Fibroblast of upper back skin (primary cell): ENCODE results near the gene DUSP28.

Experiments used
- DNase-seq: peaks from one replicate; pipeline ENCODE4 v3.0.0-alpha.2; 2013

The DUSP28 gene

DNA sequence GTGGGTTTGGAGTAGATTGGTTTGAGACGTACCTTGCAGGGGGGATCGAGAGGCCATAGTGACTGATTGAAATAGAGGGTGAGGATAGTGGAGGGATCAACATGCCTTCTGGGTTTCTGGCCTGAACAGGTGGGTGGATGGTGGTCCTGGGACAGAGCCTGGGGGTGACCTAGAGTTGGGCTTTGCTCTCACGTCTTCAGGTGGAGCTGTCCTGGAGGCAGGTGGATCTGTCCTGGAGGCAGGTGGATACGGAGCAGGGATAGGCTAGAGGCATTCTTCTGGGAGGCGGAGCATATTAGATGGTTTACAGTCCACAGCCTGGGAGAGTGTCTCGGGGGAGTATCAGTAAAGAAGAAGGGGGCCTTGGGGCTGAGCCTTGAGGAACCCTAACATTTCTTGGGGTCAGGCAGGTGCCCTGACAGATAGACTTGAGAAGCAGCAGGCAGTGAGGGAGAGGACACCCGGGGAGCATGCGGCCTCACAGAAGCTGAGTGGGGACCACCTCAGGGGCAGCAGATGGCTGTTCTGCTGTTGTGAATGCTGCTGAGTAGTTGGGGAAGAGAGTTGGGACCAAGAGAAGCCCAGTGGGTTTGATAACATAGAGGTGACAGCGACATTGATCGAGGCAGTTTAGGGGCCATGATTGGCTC is 28.0 kb downstream of the DUSP28 start:
- DNase-seq, result no peak

- no peak for DNase-seq
Observed at GRCh38 chr2:240588669-240589068, 28.5 kb downstream of the DUSP28 start.

- no peak for DNase-seq
Observed at GRCh38 chr2:240589375-240589774, 29.2 kb downstream of the DUSP28 start.

- no peak for DNase-seq
Observed at GRCh38 chr2:240589850-240590525, 29.8 kb downstream of the DUSP28 start.

DNA sequence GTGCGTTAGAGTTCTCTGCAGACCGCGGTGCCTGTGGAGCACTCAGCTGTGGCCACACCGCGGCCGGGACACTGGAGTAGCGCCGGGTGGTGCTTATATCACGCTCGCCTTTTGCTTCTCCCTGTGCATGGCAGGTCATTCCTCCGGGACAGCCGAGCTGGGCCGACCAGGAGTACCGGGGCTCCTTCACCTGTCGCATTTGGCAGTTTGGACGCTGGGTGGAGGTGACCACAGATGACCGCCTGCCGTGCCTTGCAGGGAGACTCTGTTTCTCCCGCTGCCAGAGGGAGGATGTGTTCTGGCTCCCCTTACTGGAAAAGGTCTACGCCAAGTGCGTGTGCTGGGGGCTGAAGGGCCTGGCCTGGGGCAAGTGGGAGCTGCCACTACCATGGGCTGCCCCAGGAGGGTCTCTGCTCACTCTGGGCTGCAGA is 30.5 kb downstream of the DUSP28 start:
- no peak for DNase-seq

GRCh38 chr2:240591226-240591625 is 31.1 kb downstream of the DUSP28 start:
- peak; percentile 43 for DNase-seq

- no peak for DNase-seq
Observed at GRCh38 chr2:240591784-240592183, 31.6 kb downstream of the DUSP28 start.

- DNase-seq, result no peak
Observed at GRCh38 chr2:240593026-240593702, 33.0 kb downstream of the DUSP28 start.

- DNase-seq, result no peak
Observed at GRCh38 chr2:240593703-240594451, 33.7 kb downstream of the DUSP28 start.

GRCh38 chr2:240594511-240595380 is 34.6 kb downstream of the DUSP28 start:
- no peak for DNase-seq

- no peak for DNase-seq
Observed at GRCh38 chr2:240595381-240596079, 35.4 kb downstream of the DUSP28 start.

GRCh38 chr2:240596080-240596460 is 35.9 kb downstream of the DUSP28 start:
- DNase-seq, result no peak

GRCh38 chr2:240596491-240596931 is 36.4 kb downstream of the DUSP28 start:
- no peak for DNase-seq

GRCh38 chr2:240597054-240597418 is 36.9 kb downstream of the DUSP28 start:
- no peak for DNase-seq

DNA sequence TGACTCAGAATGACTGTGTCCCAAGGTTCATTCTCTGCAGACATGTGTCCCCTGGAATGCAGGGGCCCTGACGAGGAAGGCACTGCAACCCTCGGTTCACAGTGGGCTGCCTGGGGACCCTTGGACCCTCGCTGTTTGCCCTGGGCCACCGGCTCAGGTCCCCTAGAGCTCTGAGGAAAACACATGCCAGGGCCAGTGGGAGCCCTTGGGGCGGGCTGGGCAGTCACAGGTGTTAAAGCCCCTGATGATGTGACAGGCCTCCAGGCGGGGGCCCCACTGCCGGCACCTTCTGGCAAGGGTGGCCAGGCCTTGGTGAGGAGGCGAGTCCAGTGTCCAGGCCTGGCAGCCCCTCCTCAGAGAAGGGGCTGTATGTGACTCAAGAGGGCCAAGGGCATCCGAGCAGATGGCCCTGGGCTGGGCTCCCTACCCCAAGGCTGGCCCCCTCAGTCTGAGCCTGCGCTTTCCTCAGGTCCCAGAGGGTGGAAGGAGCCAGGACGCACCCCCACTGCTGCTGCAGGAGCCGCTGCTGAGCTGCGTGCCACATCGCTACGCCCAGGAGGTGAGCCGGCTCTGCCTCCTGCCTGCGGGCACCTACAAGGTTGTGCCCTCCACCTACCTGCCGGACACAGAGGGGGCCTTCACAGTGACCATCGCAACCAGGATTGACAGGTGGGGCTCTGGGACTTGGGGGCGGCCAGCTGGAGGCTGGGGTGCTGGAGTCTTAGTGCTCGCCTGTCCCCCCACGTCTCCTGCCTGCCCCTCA is 37.4 kb downstream of the DUSP28 start:
- no peak for DNase-seq

DNA sequence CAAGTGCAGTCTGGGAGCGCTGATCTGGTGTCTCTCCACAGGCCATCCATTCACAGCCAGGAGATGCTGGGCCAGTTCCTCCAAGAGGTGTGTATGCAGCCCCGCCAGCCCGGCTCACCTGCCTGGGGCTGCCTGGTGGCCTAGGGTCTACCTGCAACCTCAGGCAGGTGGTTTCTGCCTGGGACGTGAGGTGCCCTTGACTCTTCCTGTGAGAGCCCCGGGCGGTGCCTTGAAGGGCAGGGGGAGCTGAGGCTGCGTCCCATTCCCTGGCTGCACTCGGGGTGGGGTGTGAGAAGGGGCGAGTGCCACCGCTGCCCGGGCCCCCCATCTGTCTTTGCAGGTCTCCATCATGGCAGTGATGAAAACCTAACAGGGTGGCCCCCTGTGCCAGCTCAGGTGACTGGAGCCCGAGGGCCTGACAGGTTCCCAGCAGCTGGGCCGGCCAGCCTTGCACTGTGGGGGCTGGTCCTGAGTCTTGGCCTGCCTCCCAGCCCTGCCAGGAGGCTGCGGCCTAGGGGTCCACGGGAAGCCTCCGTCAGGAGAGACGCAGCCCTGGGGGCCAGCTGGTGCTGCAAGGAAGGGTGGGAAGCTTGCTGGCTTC is 38.3 kb downstream of the DUSP28 start:
- no peak for DNase-seq

- no peak for DNase-seq
Observed at GRCh38 chr2:240599141-240599583, 39.0 kb downstream of the DUSP28 start.

- no peak for DNase-seq
Observed at GRCh38 chr2:240600451-240600961, 40.3 kb downstream of the DUSP28 start.

DNA sequence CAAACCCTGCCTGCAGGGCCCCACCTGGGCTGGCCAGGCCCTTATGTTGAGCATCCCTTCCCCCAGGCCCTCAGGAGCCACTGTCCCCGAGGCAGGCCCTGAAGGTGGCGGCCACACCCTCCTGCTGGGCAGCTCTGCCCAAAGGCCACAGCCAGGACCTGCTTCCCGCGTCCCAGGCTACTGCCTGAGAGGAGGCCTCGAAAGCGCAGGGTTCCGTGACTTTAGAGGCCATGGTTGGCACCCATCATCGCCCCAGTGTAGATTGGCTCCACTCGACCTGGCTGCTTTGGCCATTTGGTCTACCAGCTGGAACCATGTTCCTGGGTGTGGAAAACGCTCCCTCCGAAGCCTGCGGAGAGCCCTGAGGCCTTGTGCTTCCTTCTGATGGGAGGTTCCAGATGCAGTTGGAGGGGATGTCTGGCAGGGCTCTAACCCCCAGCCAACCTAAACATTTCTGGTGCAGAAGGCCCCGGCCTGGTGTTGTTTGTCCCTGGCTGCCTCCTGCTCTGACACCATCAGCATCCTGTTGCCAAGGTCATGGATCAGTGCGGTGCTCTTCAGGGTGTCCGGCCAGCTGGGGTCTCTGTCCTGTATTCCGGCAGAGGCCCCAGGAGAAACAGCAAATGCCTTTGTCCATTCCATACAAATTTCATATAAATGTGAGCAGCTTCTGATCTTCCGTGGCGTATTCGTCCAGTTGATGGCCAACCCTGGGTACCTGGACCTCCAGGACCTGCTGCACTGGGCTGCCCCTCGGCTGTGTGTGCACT is 41.1 kb downstream of the DUSP28 start:
- no peak for DNase-seq

DNA sequence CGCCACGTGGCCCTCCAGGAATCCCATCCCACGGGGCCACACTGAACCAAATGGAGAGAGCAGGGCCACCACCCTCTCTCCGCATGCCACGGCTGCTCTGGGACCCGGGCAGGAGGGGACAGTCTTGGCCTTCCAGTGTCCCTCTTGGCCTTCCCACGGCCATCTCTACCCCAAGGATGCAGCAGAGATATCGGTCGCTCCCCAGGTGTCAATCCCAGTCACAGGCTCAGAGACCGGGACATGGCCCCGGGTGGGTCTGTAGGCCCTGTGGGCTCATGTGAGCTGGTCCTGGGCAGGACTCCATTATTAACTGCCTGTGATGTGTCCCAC is 41.6 kb downstream of the DUSP28 start:
- DNase-seq, result no peak
